ENCODE measurements around the gene RNH1. TPM values are rescaled to one million over a fixed set of nuclear protein-coding genes. Genes with fewer than 3 reads are reported as not detected.

Gene RNH1
- total RNA-seq, 1 donor from 2014 or later, result 85.9 TPM

DNA sequence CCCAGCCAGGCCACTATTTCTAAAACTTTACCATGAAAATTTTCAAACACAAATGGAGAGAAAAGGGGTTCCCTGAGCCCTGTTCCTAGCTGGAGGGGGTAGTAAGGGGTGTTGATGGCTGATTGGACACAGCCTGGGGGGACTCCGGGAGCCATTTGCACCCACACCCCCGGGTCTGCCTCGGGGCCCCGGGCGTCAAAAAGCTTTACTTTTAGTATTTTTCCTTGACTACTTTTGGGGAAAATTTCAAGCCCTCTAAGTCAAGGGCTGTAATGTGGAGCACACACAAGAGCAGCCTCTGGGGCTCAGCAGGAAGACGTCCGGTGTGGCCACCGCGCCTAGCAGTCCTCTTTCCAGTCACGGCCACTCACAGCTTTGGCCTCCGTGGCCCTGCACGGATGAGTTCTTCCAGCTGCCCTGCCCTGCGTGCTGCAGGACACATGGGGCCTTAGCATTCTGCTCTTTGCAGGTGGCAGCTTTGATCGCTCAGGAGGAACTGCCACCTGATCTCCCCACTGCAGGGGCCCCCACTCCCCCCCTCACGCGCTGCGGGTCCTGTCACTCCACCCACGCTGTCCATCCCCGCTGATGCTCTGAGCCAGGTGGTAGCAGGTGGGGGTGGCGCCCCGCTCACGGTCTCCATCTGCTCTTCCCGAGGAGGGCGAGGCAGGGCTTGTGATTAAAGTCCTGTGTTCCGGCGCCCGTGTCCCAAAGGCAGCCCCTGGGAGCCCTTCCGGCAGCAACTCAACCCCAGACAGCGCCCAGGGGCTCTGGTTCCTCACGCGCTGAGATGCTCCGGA, 14.4 kb downstream of the RNH1 start:
- Mint-ChIP-seq H3K27ac (ENCODE audit: unreplicated experiment) (no peak overlapping the region), H3K36me3 (ENCODE audit: unreplicated experiment) (peaks cover 14% of the 10 kb centered on the region), H3K27me3 (ENCODE audit: unreplicated experiment) (peaks cover 20% of the 10 kb centered on the region), H3K9me3 (ENCODE audit: unreplicated experiment) (peaks cover 19% of the 10 kb centered on the region), H3K4me3 (ENCODE audit: unreplicated experiment) (no peak overlapping the region), H3K4me1 (ENCODE audit: low read depth, unreplicated experiment) (peaks cover 2% of the 10 kb centered on the region)
- no peak for TF ChIP-seq CTCF (IDR thresholded peaks at IDR 0.05; ENCODE audit: partially characterized antibody, unreplicated experiment)
- DNase-seq, result no peak

DNA sequence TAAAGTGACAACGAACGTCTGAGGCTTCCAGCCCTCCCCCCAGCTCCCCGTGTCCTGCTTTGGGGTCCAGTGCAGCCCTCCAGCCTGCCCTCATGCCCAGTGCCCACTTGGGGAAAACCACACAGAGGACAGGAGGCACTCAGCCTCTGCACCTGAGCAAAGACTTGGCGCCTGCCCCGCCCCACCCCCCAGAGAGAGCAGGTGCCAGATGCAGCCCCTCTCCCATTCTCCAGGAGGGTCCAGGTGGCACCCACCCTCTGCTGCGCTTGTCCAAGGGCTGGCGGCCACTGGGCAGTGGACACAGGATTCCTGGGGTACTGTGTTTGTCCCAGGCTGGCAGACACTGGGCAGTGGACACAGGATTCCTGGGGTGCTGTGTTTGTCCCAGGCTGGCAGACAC, 15.7 kb downstream of the RNH1 start:
- Mint-ChIP-seq H3K36me3 (ENCODE audit: unreplicated experiment) (peaks cover 6% of the 10 kb centered on the region), H3K9me3 (ENCODE audit: unreplicated experiment) (peaks cover 6% of the 10 kb centered on the region), H3K27me3 (ENCODE audit: unreplicated experiment) (peaks cover 14% of the 10 kb centered on the region), H3K4me3 (ENCODE audit: unreplicated experiment) (no peak overlapping the region), H3K27ac (ENCODE audit: unreplicated experiment) (no peak overlapping the region), H3K4me1 (ENCODE audit: low read depth, unreplicated experiment) (no peaks in the 10 kb centered on the region)
- DNase-seq, result no peak
- no peak for TF ChIP-seq CTCF (IDR thresholded peaks at IDR 0.05; ENCODE audit: partially characterized antibody, unreplicated experiment)

- no peak for DNase-seq
- no peak overlapping the region for H3K27ac Mint-ChIP-seq (ENCODE audit: unreplicated experiment)
- H3K36me3 Mint-ChIP-seq (ENCODE audit: unreplicated experiment), result peaks cover 3% of the 10 kb centered on the region
- TF ChIP-seq CTCF (IDR thresholded peaks at IDR 0.05; ENCODE audit: partially characterized antibody, unreplicated experiment), result no peak
- H3K27me3 Mint-ChIP-seq (ENCODE audit: unreplicated experiment), result peaks cover 12% of the 10 kb centered on the region
- H3K9me3 Mint-ChIP-seq (ENCODE audit: unreplicated experiment), result peaks cover 3% of the 10 kb centered on the region
- H3K4me3 Mint-ChIP-seq (ENCODE audit: unreplicated experiment), result no peak overlapping the region
- H3K4me1 Mint-ChIP-seq (ENCODE audit: low read depth, unreplicated experiment), result no peaks in the 10 kb centered on the region
Observed at GRCh38 chr11:490930-491260, 16.1 kb downstream of the RNH1 start.

- Mint-ChIP-seq H3K27me3 (ENCODE audit: unreplicated experiment) (peaks cover 9% of the 10 kb centered on the region), H3K4me3 (ENCODE audit: unreplicated experiment) (no peak overlapping the region), H3K36me3 (ENCODE audit: unreplicated experiment) (no peaks in the 10 kb centered on the region), H3K27ac (ENCODE audit: unreplicated experiment) (no peak overlapping the region), H3K9me3 (ENCODE audit: unreplicated experiment) (no peaks in the 10 kb centered on the region), H3K4me1 (ENCODE audit: low read depth, unreplicated experiment) (no peaks in the 10 kb centered on the region)
- TF ChIP-seq CTCF (IDR thresholded peaks at IDR 0.05; ENCODE audit: partially characterized antibody, unreplicated experiment), result no peak
- no peak for DNase-seq
Observed at GRCh38 chr11:490186-490929, 16.7 kb downstream of the RNH1 start.

- Mint-ChIP-seq H3K27ac (ENCODE audit: unreplicated experiment) (no peak overlapping the region), H3K36me3 (ENCODE audit: unreplicated experiment) (no peaks in the 10 kb centered on the region), H3K27me3 (ENCODE audit: unreplicated experiment) (peaks cover 9% of the 10 kb centered on the region), H3K4me1 (ENCODE audit: low read depth, unreplicated experiment) (no peaks in the 10 kb centered on the region), H3K4me3 (ENCODE audit: unreplicated experiment) (no peak overlapping the region), H3K9me3 (ENCODE audit: unreplicated experiment) (no peaks in the 10 kb centered on the region)
- DNase-seq, result no peak
- TF ChIP-seq CTCF (IDR thresholded peaks at IDR 0.05; ENCODE audit: partially characterized antibody, unreplicated experiment), result no peak
Observed at GRCh38 chr11:489610-490185, 17.3 kb downstream of the RNH1 start.

Data from glutamatergic neuron (in vitro differentiated cells).